NCI-H526 treated with DMSO at 0.1 percent for 48 hours (cell line): Measurements from ENCODE around the gene DST.
A peak's percentile ranks its signal among the peaks of the same experiment; 100 is the strongest.
"Not testable (repeated sequence)": the region's sequence is repeated elsewhere in the genome, so short reads cannot be mapped to it uniquely, and the experiment has no call there.

ENCODE experiments used
- DNase-seq: peaks from one replicate; lab custom pipeline; 2025; lab: John Stamatoyannopoulos, UW

Gene DST

GRCh38 chr6:56661338-56661737 lies 18.6 kb upstream of the DST start:
- DNase-seq = not testable (repeated sequence)

- no peak for DNase-seq
Measured at GRCh38 chr6:56660381-56660730, 17.7 kb upstream of the DST start.

- DNase-seq = no peak
Measured at GRCh38 chr6:56659721-56660380, 17.2 kb upstream of the DST start.

GRCh38 chr6:56658326-56658725 lies 15.6 kb upstream of the DST start:
- no peak for DNase-seq

- no peak for DNase-seq
Measured at GRCh38 chr6:56657354-56657753, 14.7 kb upstream of the DST start.

GRCh38 chr6:56656466-56656865 lies 13.8 kb upstream of the DST start:
- DNase-seq = no peak

- no peak for DNase-seq
Measured at GRCh38 chr6:56655996-56656395, 13.3 kb upstream of the DST start.

GRCh38 chr6:56655249-56655648 lies 12.6 kb upstream of the DST start:
- DNase-seq = no peak

- no peak for DNase-seq
Measured at GRCh38 chr6:56652994-56653393, 10.3 kb upstream of the DST start.

GRCh38 chr6:56652231-56652630 lies 9.5 kb upstream of the DST start:
- DNase-seq = no peak

GRCh38 chr6:56650191-56650590 lies 7.5 kb upstream of the DST start:
- no peak for DNase-seq

- no peak for DNase-seq
Measured at GRCh38 chr6:56649782-56650181, 7.1 kb upstream of the DST start.

- no peak for DNase-seq
Measured at GRCh38 chr6:56649053-56649769, 6.5 kb upstream of the DST start.

GRCh38 chr6:56647172-56647762 lies 4.6 kb upstream of the DST start:
- no peak for DNase-seq

- no peak for DNase-seq
Measured at GRCh38 chr6:56644366-56644765, 1.7 kb upstream of the DST start.

- no peak for DNase-seq
Measured at GRCh38 chr6:56643379-56644089, 845 bp upstream of the DST start.

GRCh38 chr6:56640374-56640773 lies 2.3 kb downstream of the DST start:
- no peak for DNase-seq

GRCh38 chr6:56638760-56639159 lies 3.9 kb downstream of the DST start:
- no peak for DNase-seq

- DNase-seq = peak; percentile 8
Measured at GRCh38 chr6:56637640-56638039, 5.0 kb downstream of the DST start.

GRCh38 chr6:56628105-56628504 lies 14.6 kb downstream of the DST start:
- no peak for DNase-seq

GRCh38 chr6:56625356-56625755 lies 17.3 kb downstream of the DST start:
- DNase-seq = no peak

GRCh38 chr6:56624728-56625069 lies 18.0 kb downstream of the DST start:
- DNase-seq = no peak
